NOMO-1 treated with DMSO at 0.1 percent for 48 hours (cell line): Measurements from ENCODE around the gene DCAF8.

Experiments
- DNase-seq: peaks from one replicate; lab custom pipeline; 2025; ENCODE audit not compliant: unreplicated experiment; lab: John Stamatoyannopoulos, UW

DCAF8 gene

DNA sequence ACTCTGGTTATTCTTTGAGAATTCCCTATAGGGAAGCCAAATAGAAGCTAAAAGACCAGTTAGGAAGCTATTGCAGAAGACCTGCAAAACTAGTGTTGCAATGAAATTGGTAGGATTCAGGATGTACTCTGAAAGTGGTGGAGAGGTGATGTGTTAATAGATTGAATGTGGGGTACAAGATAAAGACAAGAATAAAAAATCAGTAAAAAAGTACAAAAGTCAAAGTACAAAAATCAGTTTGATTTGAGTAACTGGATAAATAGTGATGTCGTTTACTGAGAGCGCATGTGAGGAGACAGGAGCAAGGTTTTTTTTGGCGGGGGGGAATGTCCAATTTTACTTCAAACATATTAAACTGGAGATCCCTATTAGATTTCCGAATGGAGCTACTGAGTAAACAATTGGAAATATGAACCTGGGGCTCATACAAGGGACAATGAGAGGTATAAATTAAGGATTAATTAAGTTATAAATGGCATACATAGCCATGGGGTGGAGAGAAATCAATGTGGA is 2.5 kb upstream of the DCAF8 start:
- no peak for DNase-seq

DNA sequence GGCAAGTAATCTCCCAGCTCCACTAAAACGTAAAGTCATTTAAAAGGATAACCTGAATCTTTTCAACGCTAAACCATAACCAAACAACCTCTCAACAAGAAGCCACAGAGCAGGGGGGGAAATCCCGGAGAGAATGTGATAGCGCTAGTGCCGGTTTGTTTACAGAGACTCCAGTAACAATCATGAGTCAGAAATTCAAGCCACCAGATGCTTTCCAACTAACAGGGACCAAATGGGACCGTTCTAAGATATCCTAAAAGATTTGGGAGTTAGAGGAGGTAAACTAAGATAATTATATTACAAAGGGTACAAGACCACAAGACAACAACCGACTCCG is 825 bp downstream of the DCAF8 start:
- peak; percentile 30 for DNase-seq

DNA sequence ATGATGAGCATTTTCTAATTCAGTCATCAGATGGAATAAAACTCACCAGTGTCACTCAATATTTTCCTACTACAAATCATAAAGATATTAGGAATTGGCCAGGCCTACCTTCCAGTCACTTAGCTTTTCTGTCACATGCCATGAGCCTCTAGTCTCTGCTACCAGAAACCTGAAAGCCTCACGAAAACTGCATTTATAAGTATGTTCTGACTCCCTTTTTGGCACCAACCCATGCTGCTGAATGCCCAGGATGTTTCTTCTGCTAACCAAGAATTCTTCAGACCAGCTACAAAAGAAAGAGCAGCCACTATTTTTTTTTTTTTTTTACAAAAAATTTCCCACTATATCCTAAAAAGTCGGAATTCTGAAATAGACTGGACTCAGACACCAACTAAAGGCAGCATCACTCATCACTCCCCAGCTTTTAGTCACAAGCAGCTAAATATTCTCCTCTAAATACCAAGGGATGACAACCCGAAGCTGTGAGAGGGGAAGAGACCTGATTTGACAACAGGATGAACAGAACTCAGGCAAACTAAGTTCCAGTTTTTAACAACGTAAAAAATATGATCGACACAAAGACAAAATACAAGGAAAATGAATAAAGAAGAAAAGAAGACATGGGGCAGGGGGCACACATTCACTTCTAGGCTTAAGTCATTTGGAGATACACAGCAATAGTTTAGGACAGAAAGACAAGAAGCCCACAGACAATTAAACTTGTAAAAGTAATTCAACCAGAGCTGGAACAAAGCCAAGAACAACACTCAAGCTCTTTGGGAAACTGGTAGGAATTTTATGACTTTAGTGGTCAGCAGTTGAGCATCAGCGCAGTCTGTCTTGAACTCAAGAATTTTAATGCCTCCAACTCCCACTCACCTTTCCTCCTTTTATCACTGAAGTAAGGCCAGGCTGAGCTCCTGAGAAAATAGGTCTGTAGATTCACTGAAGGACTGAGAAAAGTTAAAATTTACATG is 1.7 kb downstream of the DCAF8 start:
- peak; percentile 1 for DNase-seq

DNA sequence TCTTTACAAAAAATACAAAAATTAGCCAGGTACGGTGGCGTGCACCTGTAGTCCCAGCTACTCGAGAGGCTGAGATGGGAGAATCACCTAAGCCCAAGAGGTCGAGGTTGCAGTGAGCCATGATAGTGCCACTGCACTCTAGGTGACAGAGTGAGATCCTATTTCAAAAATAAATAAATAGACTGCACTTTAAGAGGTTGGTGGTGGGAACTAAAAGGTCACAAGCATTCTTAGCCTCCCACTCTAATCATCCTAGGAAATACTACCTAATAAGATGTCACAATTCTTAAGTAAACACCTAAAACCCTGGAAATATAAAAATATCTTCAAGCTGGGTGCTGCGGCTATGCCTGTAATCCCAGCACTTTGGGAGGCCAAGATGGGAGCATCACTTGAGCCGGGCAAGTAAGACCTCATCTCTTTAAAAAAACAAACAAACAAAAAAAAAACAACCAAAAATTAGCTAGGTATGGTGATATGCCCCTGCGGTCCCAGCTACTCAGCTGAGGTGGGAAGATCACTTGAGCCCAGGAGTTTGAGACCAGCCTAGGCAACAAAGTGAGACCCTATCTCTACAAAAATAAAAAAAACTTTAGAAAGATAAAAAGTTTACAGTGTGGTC is 4.1 kb downstream of the DCAF8 start:
- no peak for DNase-seq

DNA sequence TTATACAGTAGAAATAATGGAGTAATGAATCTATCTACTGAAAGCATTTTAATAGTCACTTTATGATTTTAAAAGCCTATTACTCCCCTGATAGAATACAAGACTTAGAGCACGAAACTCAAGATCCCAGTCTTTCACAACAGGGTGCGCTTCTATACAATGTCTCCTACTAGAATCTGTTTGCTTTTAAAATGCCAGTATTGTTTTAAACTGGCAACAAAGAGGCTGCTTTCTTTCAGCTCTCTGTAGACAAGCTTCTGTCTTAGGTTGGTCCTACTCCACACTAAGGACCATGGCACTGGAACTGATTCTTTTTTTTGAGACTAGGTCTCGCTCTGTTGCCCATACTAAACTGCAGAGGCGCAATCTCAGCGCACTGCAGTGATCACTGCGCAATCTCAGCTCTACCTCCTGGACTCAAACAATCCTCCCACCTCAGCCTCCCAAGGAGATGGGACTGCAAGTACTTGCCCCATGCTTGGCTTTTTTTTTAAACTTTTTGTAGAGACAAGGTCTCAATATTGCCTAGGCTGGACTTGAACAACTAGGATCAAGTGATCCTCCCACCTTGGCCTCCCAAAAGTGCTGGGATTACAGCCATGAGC is 4.8 kb downstream of the DCAF8 start:
- DNase-seq, result no peak

DNA sequence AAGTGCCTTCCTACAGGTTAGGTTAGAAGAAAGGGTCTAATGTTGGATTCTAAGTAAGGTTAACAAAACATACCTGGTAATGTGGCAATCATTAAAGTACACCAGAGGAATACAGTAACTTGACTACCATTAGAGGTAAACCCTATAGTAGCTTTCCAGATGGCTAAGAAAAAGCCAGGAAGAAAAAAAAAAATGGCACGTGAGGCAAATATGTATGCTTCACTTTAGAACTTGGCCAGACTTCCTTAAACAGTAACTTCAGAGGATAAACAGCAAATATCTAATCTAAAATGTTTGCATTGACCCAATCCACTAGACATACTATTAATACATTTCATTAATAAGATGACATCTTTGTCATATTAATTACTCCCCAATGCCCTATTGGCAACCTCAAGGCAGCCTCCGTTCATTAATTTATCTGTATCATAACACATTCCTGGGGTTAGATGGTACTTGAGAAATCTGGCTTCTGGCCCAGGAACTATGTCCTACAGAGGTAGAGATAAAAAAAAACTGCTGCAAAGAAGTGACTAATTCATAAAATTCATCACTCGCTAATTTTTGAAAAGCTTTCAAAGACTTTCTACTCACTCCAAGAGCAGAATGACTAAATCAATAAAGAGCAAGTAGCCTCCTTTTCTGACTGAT is 5.8 kb downstream of the DCAF8 start:
- no peak for DNase-seq

DNA sequence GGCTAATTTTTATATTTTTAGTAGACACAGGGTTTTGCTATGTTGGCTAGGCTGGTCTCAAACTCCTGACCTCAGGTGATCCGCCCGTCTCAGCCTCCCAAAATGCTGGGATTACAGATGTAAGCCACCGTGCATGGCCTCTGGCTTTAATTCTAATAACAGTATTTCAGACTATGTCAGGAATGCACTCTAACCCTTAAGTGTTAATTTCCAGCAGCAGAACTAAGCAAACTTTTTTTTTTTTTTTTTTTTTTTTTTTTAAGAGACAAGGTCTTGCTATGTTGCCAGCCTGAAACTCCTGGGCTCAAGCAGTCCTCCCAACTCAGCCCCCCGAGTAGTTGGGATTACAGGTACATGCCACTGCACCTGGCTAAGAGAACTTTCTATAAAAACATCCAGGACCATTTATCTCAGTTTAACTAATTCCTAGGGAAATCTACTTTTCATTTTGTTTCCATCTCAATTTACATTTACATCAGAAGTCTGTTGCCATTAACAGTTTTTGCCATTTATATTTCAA is 6.5 kb downstream of the DCAF8 start:
- DNase-seq, result no peak

DNA sequence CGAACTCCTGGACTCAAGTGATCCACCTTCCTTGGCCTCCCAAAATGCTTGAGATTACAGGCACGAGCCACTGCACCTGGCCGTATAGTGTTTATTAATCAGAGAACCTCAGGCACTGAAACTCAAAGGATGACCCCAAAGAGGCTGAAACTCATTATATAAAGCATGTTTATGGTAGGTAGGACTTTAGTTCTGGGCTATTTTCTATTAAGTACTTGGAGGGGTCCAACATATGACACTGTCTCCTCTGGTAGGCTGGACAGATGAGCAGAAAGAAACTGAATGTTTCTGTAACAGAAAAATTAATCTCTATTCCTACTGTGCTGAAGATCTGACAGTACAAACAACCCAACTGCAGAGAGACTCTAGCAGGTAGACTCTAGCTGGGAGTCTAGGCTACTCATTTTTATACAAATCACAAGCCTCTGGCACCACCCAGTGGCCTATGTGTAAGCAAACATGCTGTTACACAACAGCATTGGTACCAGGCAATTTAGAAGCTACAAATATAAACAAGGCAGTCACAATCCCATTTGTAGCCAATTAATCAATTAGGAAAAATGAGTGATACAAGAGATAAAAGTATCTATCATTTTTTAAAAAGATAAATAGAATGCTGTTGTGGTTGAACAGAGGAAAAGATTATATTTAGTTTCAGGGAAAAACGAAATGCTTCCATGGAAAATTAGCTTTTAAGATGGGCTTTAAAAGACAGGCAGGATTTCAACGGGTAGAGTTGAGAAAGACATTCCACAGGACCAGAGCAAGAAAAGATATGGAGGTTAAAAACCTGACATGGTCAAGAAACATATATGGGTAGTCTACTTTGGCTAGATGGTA is 10.4 kb downstream of the DCAF8 start:
- peak; percentile 46 for DNase-seq

DNA sequence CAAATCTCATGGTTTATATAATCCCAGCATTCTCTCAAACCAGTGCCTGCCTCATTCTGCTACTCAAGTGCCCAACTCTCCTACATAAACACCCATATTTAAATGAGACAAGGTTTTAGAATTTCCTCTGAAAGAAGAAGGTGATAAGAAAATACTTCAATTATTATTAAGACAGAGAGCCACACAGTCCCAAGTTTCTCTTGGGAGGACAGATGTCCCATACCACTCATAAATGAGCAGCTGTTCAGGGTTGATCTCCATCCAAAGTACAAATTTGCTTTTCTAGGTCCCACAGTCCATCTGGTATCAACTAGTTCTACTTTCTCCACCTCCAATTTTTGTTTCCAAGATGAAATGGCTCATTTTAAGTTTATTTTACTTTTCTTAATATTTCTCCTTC is 11.3 kb downstream of the DCAF8 start:
- DNase-seq, result no peak

DNA sequence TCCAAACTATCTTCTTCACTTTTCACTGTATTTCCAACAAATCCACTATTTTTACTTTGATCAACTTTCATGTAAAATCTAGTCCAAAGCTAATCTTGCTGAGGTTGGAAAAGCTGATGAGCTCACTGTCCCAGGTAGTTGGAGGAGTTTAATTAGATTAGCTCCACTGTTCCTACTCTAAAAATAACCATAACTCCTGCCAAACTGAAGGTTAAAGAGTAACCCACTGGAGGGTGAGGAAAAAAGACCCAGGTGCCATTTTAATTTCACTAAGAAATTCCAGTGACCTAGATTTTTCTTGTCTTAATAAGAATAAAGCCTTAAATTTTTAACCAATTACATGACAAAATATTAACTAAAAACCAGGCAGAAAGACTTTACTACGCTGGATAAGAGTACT is 15.3 kb downstream of the DCAF8 start:
- no peak for DNase-seq

DNA sequence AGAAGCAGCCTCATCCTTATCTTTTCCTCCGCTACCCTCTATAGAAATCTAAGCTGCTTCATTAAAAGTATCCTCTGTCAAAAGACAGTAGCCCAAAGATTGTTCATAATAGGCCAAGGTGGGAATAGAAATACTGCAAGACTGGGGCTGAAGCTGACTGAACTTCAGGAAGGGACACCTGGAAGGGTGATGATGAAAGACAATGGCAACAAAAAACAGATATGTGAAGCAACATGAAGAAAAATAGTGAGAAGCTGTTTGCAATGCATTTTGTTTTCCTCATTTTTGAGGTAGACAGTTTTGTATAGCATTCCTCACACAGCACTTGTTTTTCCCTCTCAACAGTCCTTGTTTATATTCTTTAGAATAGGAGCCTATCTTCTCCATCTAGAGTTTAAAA is 16.9 kb downstream of the DCAF8 start:
- DNase-seq, result no peak

DNA sequence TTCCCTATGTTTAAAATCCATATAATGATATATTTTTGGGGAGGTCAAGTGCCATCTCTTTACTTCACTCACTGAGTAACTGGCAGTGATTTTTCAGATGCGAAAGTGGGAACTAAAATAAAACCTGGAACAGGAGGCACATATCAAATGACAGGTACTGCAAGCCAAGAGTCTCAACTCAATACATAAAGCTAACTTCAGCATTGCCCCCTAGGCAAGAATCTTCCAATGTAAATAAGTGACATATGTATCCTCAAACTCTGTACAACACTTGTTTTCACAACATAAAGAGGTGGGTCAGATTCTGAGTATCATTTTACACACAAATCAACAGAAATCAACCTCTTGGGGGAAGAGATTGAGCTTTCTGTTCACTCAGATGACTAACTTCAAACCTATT is 18.1 kb downstream of the DCAF8 start:
- DNase-seq, result no peak

DNA sequence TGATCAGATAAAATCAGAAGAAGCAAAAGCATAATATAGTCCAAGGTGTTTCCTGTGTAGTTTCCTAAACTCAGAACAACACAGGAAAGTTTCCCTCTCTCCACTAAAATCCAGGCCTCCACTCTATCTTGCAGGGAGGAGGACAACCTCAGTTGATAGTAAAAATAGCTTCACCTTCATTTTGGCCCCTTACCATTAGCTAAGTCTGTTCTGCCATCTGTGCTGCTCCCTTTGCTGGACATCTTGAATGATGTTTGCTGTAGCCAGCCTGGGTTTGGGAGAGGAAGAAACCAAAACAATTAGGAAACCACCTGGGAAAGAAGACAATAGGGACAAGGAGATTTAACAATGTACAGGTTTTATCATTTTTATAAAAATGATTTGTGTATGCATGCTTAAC is 18.6 kb downstream of the DCAF8 start:
- no peak for DNase-seq

DNA sequence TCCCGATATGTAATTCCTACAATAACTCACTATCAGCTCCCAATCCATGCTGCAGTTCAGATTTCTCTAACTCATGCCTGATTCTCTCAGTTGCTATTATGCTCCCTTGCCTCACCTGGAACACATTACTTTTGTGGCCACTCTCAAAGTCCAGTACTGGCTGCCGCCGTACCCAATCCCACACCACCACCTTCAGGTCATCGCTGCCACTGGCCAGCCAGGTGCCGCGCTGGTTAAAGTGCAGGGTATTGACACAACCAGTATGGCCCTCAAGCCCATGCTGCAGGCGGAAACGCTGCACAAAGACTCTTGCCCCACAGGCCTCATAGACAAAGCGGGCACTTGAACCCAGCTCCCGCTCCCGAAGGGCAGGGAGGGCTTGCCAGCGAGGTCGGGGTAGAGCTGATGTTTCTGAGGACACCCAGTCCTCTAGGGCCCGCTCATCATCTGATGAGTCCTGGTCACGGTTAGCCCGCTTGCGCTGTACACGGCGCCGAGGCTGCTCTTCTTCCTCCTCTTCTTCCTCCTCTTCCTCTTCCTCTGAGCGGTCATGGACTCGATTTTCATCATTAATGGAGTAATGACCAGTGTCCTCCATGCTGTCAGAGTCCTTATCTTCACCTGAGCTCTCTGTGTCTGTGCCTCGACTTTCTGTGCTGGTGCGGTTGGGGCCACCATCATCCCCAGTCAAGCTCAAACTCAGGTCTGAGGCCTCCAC is 22.6 kb downstream of the DCAF8 start:
- no peak for DNase-seq

DNA sequence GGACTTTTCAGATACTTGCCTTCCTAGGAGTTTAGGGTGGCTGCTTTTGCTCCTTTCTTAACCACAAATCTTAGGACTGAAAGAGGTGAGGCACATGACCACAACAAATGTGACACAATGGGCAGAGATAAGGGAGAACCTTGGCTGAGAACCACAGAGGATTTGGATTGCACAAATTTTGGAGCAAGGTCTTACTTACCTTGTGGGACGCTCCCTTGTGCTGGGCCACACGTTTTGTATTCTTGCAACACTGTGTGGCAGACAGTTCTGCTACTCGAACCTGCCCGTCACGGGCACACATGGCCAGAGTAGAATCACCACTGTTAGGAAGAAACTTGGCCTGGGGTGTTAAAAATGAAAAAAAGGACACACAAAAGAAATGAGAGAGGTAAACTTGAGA is 23.9 kb downstream of the DCAF8 start:
- no peak for DNase-seq

DNA sequence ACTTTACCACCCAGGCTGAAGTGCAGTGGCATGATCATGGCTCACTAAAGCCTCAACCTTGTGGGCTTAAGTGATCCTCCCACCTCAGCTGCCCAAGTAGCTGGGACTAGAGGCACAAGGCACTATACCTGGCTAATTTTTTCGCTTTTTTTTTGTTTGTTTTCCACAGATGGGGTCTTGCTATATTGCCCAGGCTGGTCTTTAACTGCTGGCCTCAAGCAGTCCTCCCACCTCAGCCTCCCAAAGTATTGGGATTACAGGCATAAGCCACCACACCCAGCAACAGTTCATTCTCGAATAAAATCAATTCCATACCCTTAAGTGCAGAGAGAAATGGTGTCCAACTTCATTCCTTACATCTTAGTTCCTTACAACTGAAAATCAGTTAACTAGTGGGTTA is 24.8 kb downstream of the DCAF8 start:
- DNase-seq, result no peak

DNA sequence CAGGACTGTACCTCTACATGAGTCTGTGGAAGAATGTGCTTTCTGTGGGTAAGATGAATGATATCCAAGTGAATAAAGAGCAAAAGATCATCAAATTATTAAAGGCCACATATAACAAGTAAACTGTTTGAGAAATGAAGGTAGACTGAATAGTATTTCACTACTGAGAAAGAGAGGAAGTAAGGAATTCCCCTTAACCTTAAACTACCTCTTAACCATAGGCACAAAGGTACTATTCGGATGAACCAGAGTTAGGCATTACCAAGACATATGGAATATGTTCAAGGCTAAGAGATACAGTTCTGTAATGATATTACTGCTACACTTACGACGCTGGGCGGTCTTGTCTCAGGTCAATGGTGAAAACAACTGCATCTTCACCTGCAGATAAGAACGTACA is 25.5 kb downstream of the DCAF8 start:
- no peak for DNase-seq

DNA sequence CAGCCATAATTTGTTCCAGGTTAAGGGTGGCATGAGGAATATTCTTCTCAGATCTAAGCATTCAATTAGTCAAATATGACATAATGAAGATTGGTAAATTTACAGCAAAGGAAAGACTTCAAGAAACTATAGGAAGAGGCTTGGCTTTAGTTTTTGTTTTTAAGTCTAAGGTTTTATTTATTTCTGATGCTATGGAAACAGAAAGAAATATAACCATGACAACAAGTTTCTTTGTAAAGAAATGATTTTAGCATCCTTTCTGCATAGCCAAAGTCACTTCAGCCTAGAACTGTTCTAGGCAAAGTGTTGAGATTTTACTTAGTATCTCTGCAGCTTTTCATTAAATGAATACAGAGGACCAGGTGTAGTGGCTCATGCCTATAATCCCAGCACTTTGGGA is 29.4 kb downstream of the DCAF8 start:
- no peak for DNase-seq

DNA sequence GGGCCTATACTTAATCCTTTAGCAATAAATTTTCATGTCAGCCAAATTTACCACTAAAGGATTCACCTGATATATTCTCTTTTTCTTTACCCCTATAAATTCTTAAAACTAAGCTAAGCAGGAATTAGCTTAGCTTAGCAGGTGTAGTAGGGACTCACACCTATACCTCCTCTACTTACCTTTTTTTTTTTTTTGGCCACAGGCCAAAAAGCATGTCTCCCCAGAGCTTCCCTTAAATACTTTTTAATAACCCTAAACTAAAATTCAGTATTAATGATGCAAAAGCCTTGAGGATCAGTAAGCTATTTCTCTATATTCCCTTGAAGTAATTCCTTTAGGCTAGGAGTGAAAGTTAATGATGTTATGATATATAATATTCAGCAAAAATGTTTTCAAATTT is 33.9 kb downstream of the DCAF8 start:
- no peak for DNase-seq

DNA sequence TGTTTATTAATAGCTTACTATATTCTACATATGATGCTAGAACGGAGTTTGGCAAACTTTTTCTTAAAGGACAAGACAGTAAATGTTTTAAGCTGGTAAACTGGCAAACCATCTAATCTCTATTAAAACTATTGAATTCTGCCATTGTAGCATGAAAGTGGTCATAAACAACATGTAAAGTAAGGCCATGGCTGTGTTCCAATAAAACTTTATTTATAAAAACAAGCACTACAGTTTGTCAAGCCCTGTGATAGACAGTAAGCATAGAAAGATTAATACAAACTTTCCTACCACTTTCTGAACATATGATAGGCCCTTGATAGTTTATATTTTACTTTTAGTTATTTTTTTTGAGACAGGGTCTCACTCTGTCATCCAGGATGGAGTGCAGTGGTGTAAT is 34.8 kb downstream of the DCAF8 start:
- DNase-seq, result no peak
